Trophoblast cell (in vitro differentiated cells and primary cell): Measurements from ENCODE around the gene RAPGEFL1.

ENCODE experiments used
- DNase-seq, 2 donors: peaks; one replicate each; pipeline ENCODE4 v3.0.0-alpha.2; 2016
- H2AFZ ChIP-seq: 2 replicates; pipeline ENCODE4 v1.6.1; 2013; ENCODE audit warnings: low read length, moderate library complexity, mild to moderate bottlenecking; ENCODE audit not compliant: insufficient read depth, poor library complexity
- H2AK5ac ChIP-seq: 2 replicates; pipeline ENCODE4 v1.6.1; 2013; ENCODE audit warnings: mild to moderate bottlenecking, low read length
- H2BK120ac ChIP-seq: 2 replicates; pipeline ENCODE4 v1.6.1; 2013; ENCODE audit warnings: low read length, mild to moderate bottlenecking, moderate library complexity; ENCODE audit not compliant: insufficient read depth, poor library complexity
- H2BK12ac ChIP-seq: 2 replicates; pipeline ENCODE4 v1.6.1; 2013; ENCODE audit warnings: mild to moderate bottlenecking, low read length, moderate library complexity
- H2BK5ac ChIP-seq: 2 replicates; pipeline ENCODE4 v1.6.1; 2013; ENCODE audit warnings: low read length, low read depth, moderate library complexity, mild to moderate bottlenecking; ENCODE audit not compliant: poor library complexity
- H3K14ac ChIP-seq: 2 replicates; pipeline ENCODE4 v1.6.1; 2013; ENCODE audit warnings: mild to moderate bottlenecking, low read length
- H3K18ac ChIP-seq: 2 replicates; pipeline ENCODE4 v1.6.1; 2013; ENCODE audit warnings: mild to moderate bottlenecking, low read length
- H3K23ac ChIP-seq: 2 replicates; pipeline ENCODE4 v1.6.1; 2013; ENCODE audit warnings: low read length
- H3K27ac ChIP-seq: 2 replicates; pipeline ENCODE4 v1.5.1; 2013; ENCODE audit warnings: low read depth, mild to moderate bottlenecking, inconsistent platforms, low read length, moderate library complexity
- H3K27me3 ChIP-seq: 2 replicates; pipeline ENCODE4 v1.6.1; 2013; ENCODE audit warnings: inconsistent platforms, mild to moderate bottlenecking, low read length, moderate library complexity; ENCODE audit not compliant: insufficient read depth
- H3K36me3 ChIP-seq, 2 experiments: 1 replicate in 1 of 2; 2 replicates in 1 of 2; pipeline ENCODE4 v1.6.1; 2013; ENCODE audit warnings: low read length in 2 of 2, mild to moderate bottlenecking in 2 of 2, moderate library complexity in 1 of 2; ENCODE audit not compliant: insufficient read depth in 2 of 2, control insufficient read depth in 1 of 2
- H3K4ac ChIP-seq: 2 replicates; pipeline ENCODE4 v1.6.1; 2013; ENCODE audit warnings: low read depth, mild to moderate bottlenecking, low read length, moderate library complexity
- H3K4me1 ChIP-seq, 2 experiments: 1 replicate in 1 of 2; 2 replicates in 1 of 2; pipeline ENCODE4 v1.6.1; 2013; ENCODE audit warnings: low read length in 2 of 2, mild to moderate bottlenecking in 2 of 2, moderate library complexity in 1 of 2; ENCODE audit not compliant: insufficient read depth in 2 of 2, control insufficient read depth in 1 of 2
- H3K4me2 ChIP-seq: 2 replicates; pipeline ENCODE4 v1.6.1; 2013; ENCODE audit warnings: inconsistent platforms, mild to moderate bottlenecking, low read length, moderate library complexity
- H3K4me3 ChIP-seq: 2 replicates; pipeline ENCODE4 v1.5.1; 2013; ENCODE audit warnings: mild to moderate bottlenecking, low read depth, low read length, inconsistent platforms
- H3K79me1 ChIP-seq: one replicate; pipeline ENCODE4 v1.6.1; 2013; ENCODE audit warnings: low read length
- H3K79me2 ChIP-seq: 2 replicates; pipeline ENCODE4 v1.6.1; 2013; ENCODE audit warnings: low read length, mild to moderate bottlenecking; ENCODE audit not compliant: control insufficient read depth, insufficient read depth, poor library complexity
- H3K9ac ChIP-seq: 2 replicates; pipeline ENCODE4 v1.6.1; 2013; ENCODE audit warnings: mild to moderate bottlenecking, low read length
- H3K9me3 ChIP-seq: 2 replicates; pipeline ENCODE4 v1.6.1; 2013; ENCODE audit warnings: low read depth, mild to moderate bottlenecking, control low read depth, inconsistent platforms, low read length; ENCODE audit not compliant: insufficient read depth
- H4K12ac ChIP-seq: 2 replicates; pipeline ENCODE4 v1.6.1; 2013; ENCODE audit warnings: low read depth, mild to moderate bottlenecking, low read length, moderate library complexity
- H4K8ac ChIP-seq: 2 replicates; pipeline ENCODE4 v1.6.1; 2013; ENCODE audit warnings: low read depth, mild to moderate bottlenecking, low read length, moderate library complexity
- H4K91ac ChIP-seq: one replicate; pipeline ENCODE4 v1.6.1; 2013; ENCODE audit warnings: low read depth, mild to moderate bottlenecking, low read length, moderate library complexity
- WGBS: extraction: QIAGEN DNeasy Blood & Tissue Kit; methylation state at CpG from one replicate; pipeline ENCODE4 v1.1.7; 2013; ENCODE audit warnings: missing lambda C conversion rate; ENCODE audit not compliant: insufficient read length, insufficient coverage; ENCODE audit errors: extremely low coverage; 5-methylcytosine and 5-hydroxymethylcytosine counted together

The RAPGEFL1 gene

DNA sequence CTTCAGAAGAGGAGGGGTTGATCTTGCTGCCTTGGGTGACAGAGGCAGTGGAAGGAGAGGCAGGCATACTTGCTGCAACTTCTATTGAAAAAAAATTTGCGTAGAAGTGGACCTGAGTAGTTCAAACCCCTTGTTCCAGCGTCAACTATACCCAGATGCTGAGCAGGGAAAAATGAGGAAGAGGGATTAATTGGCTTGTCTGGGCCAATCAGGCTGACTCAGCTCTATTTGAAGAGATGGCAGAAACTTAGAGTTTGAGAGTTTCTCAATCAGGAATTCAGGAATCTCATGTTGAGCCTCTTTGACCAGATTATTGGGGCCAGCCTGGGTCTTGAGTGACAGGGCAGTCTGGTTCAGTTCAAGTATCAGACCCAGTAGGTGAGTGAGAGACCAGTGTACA lies 19.3 kb upstream of the RAPGEFL1 start:
- no peak overlapping the region for H2BK120ac ChIP-seq
- no peaks in the 10 kb centered on the region for H3K27me3 ChIP-seq
- no peak overlapping the region for H3K9ac ChIP-seq
- H2BK5ac ChIP-seq = no peak overlapping the region
- no peak overlapping the region for H3K4me3 ChIP-seq
- peaks cover 23 to 27% of the 10 kb centered on the region in 2 experiments for H3K36me3 ChIP-seq
- no peak overlapping the region for H4K91ac ChIP-seq
- no peak overlapping the region for H4K8ac ChIP-seq
- no peaks in the 10 kb centered on the region for H3K4me1 ChIP-seq
- no peak overlapping the region for H3K4ac ChIP-seq
- H4K12ac ChIP-seq = no peak overlapping the region
- no peak overlapping the region for H2AFZ ChIP-seq
- no peaks in the 10 kb centered on the region for H3K79me1 ChIP-seq
- no peak overlapping the region for H3K23ac ChIP-seq
- H3K79me2 ChIP-seq = peaks cover 1% of the 10 kb centered on the region
- H3K9me3 ChIP-seq = no peaks in the 10 kb centered on the region
- no peak overlapping the region for H2BK12ac ChIP-seq
- no peak overlapping the region for H3K4me2 ChIP-seq
- DNase-seq = no peak
- no peak overlapping the region for H3K18ac ChIP-seq
- no CpG with 5 or more reads among the region's 2 CpGs for WGBS
- no peak overlapping the region for H3K14ac ChIP-seq
- H3K27ac ChIP-seq = no peak overlapping the region
- H2AK5ac ChIP-seq = no peak overlapping the region

DNA sequence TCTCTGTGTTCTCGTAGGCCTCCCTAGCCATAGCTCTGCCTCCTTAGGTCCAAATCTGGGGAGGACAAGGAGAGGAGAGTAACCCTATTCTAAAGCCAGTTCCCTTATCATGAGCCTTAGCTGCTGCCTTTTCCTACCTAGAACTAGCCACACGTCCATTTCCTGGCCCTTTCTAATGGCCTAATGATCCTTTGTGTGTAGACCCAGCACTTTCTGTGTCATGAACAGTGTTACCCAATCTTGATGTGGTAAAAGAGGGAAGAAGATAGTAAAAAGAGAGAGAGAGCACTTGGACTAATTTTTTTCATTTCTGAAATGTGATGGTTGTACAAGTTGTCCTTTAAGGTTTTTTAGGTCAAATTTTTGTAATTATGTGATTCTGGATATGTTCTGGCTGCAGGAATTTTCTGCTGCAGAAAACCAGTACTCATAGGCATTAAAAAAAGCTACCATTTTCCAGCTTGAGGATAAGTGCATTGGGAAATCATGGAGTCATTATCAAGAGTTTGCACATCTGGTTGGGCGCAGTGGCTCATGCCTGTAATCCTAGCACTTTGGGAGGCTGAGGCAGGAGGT lies 18.7 kb upstream of the RAPGEFL1 start:
- H3K14ac ChIP-seq = no peak overlapping the region
- H3K9me3 ChIP-seq = no peaks in the 10 kb centered on the region

DNA sequence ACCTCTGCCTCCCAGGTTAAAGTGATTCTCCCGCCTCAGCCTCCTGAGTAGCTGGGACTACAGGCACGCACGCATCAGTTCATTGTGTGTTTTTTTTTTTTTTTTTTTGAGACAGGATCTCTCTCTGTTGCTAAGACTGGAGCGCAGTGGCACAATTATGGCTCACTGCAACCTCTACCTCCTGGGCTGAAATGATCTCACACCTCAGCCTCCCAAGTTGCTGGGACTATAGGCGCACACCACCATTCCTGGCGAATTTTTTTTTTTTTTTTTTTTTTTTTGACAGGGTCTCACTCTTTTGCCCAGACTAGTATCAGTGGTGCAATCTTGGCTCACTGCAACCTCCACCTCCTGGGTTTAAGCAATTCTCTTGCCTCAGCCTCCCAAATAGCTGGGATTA lies 17.8 kb upstream of the RAPGEFL1 start:
- no peaks in the 10 kb centered on the region for H3K4me1 ChIP-seq
- no peak overlapping the region for H2BK12ac ChIP-seq
- WGBS = no CpG with 5 or more reads among the region's 6 CpGs
- no peak overlapping the region for H4K8ac ChIP-seq
- H4K12ac ChIP-seq = no peak overlapping the region
- H3K18ac ChIP-seq = no peak overlapping the region
- H3K14ac ChIP-seq = no peak overlapping the region
- peaks cover 1% of the 10 kb centered on the region for H3K79me2 ChIP-seq
- H2BK5ac ChIP-seq = no peak overlapping the region
- H3K4me2 ChIP-seq = no peak overlapping the region
- no peak overlapping the region for H2BK120ac ChIP-seq
- H2AK5ac ChIP-seq = no peak overlapping the region
- H3K9ac ChIP-seq = no peak overlapping the region
- no peak for DNase-seq
- no peak overlapping the region for H3K4ac ChIP-seq
- no peaks in the 10 kb centered on the region for H3K79me1 ChIP-seq
- no peak overlapping the region for H3K23ac ChIP-seq
- H3K36me3 ChIP-seq = peaks cover 34% of the 10 kb centered on the region in 2 experiments
- H2AFZ ChIP-seq = no peak overlapping the region
- no peak overlapping the region for H3K4me3 ChIP-seq
- no peak overlapping the region for H3K27ac ChIP-seq
- no peak overlapping the region for H4K91ac ChIP-seq
- no peaks in the 10 kb centered on the region for H3K9me3 ChIP-seq
- H3K27me3 ChIP-seq = no peaks in the 10 kb centered on the region

More for the DNA sequence above, 18.7 kb upstream of the RAPGEFL1 start:
- H3K79me1 ChIP-seq = no peaks in the 10 kb centered on the region
- H2BK120ac ChIP-seq = no peak overlapping the region
- DNase-seq = no peak
- H2AK5ac ChIP-seq = no peak overlapping the region
- no peak overlapping the region for H4K91ac ChIP-seq
- no peaks in the 10 kb centered on the region for H3K27me3 ChIP-seq
- no peak overlapping the region for H2AFZ ChIP-seq
- H4K8ac ChIP-seq = no peak overlapping the region
- H2BK5ac ChIP-seq = no peak overlapping the region
- no peak overlapping the region for H3K4me2 ChIP-seq
- no peak overlapping the region for H3K18ac ChIP-seq
- no peak overlapping the region for H4K12ac ChIP-seq
- H3K4me3 ChIP-seq = no peak overlapping the region
- peaks cover 1% of the 10 kb centered on the region for H3K79me2 ChIP-seq
- H3K4me1 ChIP-seq = no peaks in the 10 kb centered on the region
- no peak overlapping the region for H2BK12ac ChIP-seq
- H3K23ac ChIP-seq = no peak overlapping the region
- no CpG with 5 or more reads among the region's 3 CpGs for WGBS
- peaks cover 28 to 30% of the 10 kb centered on the region in 2 experiments for H3K36me3 ChIP-seq
- H3K9ac ChIP-seq = no peak overlapping the region
- no peak overlapping the region for H3K27ac ChIP-seq
- peak overlapping the region; percentile 50 for H3K4ac ChIP-seq

DNA sequence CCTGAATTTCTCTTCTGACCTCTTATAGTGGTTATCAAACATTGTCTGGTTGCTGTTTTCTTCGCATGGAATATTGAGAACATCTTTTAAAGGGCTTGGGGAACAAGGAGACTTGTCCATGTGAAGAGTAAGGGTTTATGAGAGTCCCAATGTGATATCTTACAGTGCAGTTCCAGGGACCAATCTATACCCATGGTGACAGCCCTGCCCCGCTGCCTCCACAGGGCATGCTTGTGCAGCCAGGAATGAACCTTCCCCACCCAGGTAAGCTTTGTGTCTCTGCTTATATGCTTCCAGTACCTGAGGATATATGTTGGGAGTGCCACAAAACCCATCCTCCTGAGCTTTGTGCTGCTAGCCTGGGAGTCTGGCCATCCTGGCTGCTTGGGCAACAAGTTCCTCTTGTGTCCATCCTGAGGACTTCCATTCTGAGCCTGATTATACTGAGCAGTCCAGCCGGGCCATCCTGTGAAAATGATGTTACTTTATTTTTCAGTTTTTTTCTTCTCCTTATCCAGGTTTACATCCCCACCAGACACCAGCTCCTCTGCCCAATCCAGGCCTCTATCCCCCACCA lies 9.5 kb upstream of the RAPGEFL1 start:
- DNase-seq = no peak
- no peak overlapping the region for H3K18ac ChIP-seq
- H3K4me2 ChIP-seq = no peak overlapping the region
- no peak overlapping the region for H4K12ac ChIP-seq
- H3K79me1 ChIP-seq = no peaks in the 10 kb centered on the region
- peak overlapping the region; percentile 8 for H3K27ac ChIP-seq
- peak overlapping the region; percentile 8 for H2BK5ac ChIP-seq
- no peak overlapping the region for H3K4me3 ChIP-seq
- H2BK12ac ChIP-seq = no peak overlapping the region
- H3K14ac ChIP-seq = no peak overlapping the region
- H3K79me2 ChIP-seq = no peaks in the 10 kb centered on the region
- WGBS = no CpG with 5 or more reads among the region's 3 CpGs
- H2AK5ac ChIP-seq = no peak overlapping the region
- H4K91ac ChIP-seq = no peak overlapping the region
- no peak overlapping the region for H2AFZ ChIP-seq
- no peak overlapping the region for H3K23ac ChIP-seq
- H3K9ac ChIP-seq = no peak overlapping the region
- no peak overlapping the region for H2BK120ac ChIP-seq
- no peak overlapping the region for H3K4ac ChIP-seq
- peaks cover 0 to 3% of the 10 kb centered on the region in 2 experiments for H3K4me1 ChIP-seq
- peaks cover 53 to 67% of the 10 kb centered on the region in 2 experiments for H3K36me3 ChIP-seq
- no peaks in the 10 kb centered on the region for H3K9me3 ChIP-seq
- no peaks in the 10 kb centered on the region for H3K27me3 ChIP-seq
- no peak overlapping the region for H4K8ac ChIP-seq
